Colonic mucosa (tissue), 4 donors: ENCODE data around the gene PNPLA1. TPM values are rescaled to one million over a fixed set of nuclear protein-coding genes. Genes with fewer than 3 reads are reported as not detected.

Experiments used
- DNase-seq: peaks from one replicate; pipeline ENCODE4 v3.0.0-alpha.2; 2020
- H3K27ac ChIP-seq: fragments of 200-600 bp; one replicate; pipeline ENCODE4 v1.8.0; 2021
- H3K27me3 ChIP-seq: fragments of 200-600 bp; one replicate; pipeline ENCODE4 v1.8.0; 2021
- H3K36me3 ChIP-seq: fragments of 200-600 bp; one replicate; pipeline ENCODE4 v1.8.0; 2021
- H3K4me1 ChIP-seq: fragments of 200-600 bp; one replicate; pipeline ENCODE4 v1.8.0; 2021; ENCODE audit warnings: mild to moderate bottlenecking
- H3K4me3 ChIP-seq: fragments of 200-600 bp; one replicate; pipeline ENCODE4 v1.8.0; 2021
- H3K9ac ChIP-seq, 2 donors: one replicate each; pipeline ENCODE4 v1.7.0; 2013; ENCODE audit warnings: control low read depth in 2 of 2, low read depth in 2 of 2, low read length in 2 of 2
- H3K9me3 ChIP-seq: fragments of 200-600 bp; one replicate; pipeline ENCODE4 v1.8.0; 2021
- intact Hi-C: fragments of 100-400 bp; cut with DNase I; formaldehyde crosslinking; loops from one replicate; pipeline ENCODE4 v1.14.1; 2022
- total RNA-seq, 2 donors: library from RNA; stranded (reverse); fragmentation: NEBNext Ultra II Directional in 1 of 2; extraction: Animal tissue kit (Norgen Biotek cat#: 25700) in 1 of 2; gene quantifications; one replicate each; pipeline ENCODE4 v1.2.1, GENCODE V29; 2021
- TF ChIP-seq, protein P1 (sequence below): fragments of 200-600 bp; IDR thresholded peaks from one replicate; pipeline ENCODE4 v1.8.0; 2022; ENCODE audit warnings: antibody characterized with exemption, mild to moderate bottlenecking
- donor health status: healthy.
- donor health status: DM: no; HTN: no; CAD: no.
- donor health status: DM: no; HTN: no; CAD: no.

Gene PNPLA1
- total RNA-seq, 2 donors from 2014 or later: 0.35 TPM

DNA sequence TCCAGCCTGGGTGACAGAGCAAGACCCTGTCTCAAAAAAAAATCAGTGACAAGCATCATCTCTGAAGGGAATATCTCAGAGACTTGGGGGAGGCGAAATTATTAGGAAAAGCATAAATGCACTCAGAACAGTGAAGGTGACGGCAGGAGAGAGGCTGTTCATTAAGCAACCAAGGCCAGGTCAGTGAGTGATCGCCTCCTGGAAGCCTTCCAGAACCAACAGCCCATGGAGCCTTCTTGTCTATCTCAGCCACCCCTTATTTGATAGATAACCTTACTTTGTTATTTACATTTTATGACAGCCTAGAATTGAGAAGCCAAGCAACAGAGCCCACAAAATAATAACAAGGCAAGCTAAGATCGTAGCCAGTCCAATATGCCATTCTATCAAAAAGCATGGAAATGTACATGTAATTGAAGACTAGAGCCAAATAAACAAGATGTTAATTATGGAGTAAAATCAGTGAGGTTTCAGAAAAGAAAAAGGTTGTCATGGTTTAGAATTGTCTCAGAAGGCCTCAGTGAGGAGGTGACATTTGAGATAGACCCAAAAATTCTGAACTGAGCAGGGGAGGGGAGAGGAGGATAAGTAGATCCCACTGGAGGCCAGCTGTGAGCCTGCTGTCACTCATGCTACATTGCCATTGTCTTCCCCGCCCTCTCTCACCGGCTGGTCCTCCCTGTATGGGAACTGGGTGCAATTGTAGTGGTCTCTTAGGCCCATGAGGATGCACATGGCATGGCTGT, 49.0 kb downstream of the PNPLA1 start:
- H3K4me1 ChIP-seq: no peaks in the 10 kb centered on the region
- no peak for DNase-seq
- intact Hi-C loops: no loop called here
- TF ChIP-seq, protein P1, sequence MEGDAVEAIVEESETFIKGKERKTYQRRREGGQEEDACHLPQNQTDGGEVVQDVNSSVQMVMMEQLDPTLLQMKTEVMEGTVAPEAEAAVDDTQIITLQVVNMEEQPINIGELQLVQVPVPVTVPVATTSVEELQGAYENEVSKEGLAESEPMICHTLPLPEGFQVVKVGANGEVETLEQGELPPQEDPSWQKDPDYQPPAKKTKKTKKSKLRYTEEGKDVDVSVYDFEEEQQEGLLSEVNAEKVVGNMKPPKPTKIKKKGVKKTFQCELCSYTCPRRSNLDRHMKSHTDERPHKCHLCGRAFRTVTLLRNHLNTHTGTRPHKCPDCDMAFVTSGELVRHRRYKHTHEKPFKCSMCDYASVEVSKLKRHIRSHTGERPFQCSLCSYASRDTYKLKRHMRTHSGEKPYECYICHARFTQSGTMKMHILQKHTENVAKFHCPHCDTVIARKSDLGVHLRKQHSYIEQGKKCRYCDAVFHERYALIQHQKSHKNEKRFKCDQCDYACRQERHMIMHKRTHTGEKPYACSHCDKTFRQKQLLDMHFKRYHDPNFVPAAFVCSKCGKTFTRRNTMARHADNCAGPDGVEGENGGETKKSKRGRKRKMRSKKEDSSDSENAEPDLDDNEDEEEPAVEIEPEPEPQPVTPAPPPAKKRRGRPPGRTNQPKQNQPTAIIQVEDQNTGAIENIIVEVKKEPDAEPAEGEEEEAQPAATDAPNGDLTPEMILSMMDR: no peak
- H3K4me3 ChIP-seq: no peak overlapping the region
- H3K27ac ChIP-seq: peak overlapping the region; percentile 67
- no peaks in the 10 kb centered on the region for H3K27me3 ChIP-seq
- H3K36me3 ChIP-seq: no peaks in the 10 kb centered on the region
- peak overlapping the region in 1 of 2 donors; percentile 30 for H3K9ac ChIP-seq
- H3K9me3 ChIP-seq: no peaks in the 10 kb centered on the region

DNA sequence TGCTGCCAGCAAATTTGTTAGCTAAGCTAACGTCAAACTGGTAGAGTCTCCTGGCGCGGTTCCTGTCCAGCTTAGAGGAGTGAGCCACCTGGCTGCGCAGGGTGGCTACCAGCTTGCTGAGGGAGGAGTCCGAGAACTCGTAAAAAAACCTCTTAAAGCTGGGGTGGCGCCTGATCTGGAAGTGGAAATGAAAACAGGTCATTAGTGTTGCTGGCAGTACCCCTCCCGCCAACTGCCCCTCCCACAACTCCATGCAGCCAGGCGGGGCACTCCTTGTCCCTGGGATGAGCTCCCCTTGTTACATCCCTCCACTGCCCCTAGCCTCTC, 49.5 kb downstream of the PNPLA1 start:
- peak overlapping the region; percentile 67 for H3K27ac ChIP-seq
- H3K9me3 ChIP-seq: no peaks in the 10 kb centered on the region
- H3K4me1 ChIP-seq: no peaks in the 10 kb centered on the region
- no peaks in the 10 kb centered on the region for H3K36me3 ChIP-seq
- TF ChIP-seq, protein P1: peak; percentile 11
- intact Hi-C loops: no loop called here
- H3K4me3 ChIP-seq: no peak overlapping the region
- peak overlapping the region in 1 of 2 donors; percentile 30 for H3K9ac ChIP-seq
- peak; percentile 90 for DNase-seq
- H3K27me3 ChIP-seq: no peaks in the 10 kb centered on the region

DNA sequence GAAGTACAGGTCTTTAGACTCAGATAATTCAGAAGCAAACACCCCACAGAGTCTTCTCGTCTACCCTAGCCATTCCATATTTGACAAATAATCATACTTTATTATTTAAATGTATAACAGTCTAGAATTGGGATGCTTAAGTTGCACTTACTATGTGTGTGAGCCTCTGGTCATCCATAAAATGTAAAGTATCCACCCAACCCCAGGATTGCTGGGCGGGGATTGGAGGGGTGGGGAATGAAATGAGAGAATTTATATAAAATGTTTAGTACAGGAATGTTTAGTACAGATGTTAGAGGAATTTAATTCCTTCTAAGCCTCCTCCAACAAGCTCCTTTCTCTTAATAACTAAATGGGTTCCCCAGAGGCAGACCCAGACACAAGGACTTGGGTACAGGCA, 50.0 kb downstream of the PNPLA1 start:
- Histone ChIP-seq H3K4me3 (no peak overlapping the region), H3K27me3 (no peaks in the 10 kb centered on the region), H3K9me3 (no peaks in the 10 kb centered on the region), H3K4me1 (no peaks in the 10 kb centered on the region), H3K36me3 (no peaks in the 10 kb centered on the region), H3K27ac (peak overlapping the region; percentile 67), H3K9ac (peak overlapping the region in 1 of 2 donors; percentile 30)
- DNase-seq: peak; percentile 62
- TF ChIP-seq, protein P1: no peak
- intact Hi-C loops: no loop called here

DNA sequence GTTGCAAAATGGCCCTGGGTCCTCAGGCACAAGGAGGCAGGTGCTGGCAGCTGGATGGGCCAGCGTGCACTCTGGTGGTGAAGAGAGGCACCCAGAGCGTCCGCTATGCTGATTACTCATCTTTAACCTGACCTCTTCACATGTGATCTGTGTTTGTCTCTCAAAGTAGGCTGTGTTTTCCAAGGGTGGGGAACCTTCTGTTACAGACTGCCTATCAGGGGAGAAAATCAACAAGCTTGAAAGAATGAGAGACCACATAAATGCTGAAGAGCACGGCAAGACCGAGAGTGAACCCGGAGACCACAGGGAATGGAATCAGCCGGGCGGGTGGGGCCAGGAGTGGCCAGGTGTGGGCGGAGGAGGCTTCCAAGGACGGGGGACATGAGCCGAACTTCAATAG, 50.6 kb downstream of the PNPLA1 start:
- H3K4me3 ChIP-seq: no peak overlapping the region
- H3K4me1 ChIP-seq: no peaks in the 10 kb centered on the region
- H3K27me3 ChIP-seq: no peaks in the 10 kb centered on the region
- H3K9ac ChIP-seq: peak overlapping the region in 1 of 2 donors; percentile 23
- no peaks in the 10 kb centered on the region for H3K36me3 ChIP-seq
- DNase-seq: peak; percentile 61
- H3K27ac ChIP-seq: peak overlapping the region; percentile 67
- H3K9me3 ChIP-seq: no peaks in the 10 kb centered on the region
- TF ChIP-seq, protein P1: no peak
- intact Hi-C loops: no loop called here

DNA sequence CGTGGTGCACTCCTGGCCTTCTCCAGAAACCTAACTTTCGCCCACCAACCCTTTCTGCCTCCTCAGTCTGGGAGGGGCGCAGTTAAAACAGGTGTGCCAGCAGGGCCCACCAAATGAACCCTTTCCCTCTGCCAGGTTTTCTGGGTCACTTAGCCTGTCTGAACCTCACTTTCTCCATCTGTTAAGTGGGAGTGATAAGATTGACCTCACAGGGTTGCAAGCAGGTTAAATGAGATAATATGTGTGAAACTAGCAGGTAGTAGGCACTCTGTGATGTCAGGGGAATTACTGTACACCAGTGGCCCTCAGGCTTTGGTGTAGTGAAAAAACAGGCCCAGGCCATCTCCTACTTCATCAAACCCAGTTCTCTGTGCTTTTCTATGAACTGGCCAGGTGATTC, 52.7 kb downstream of the PNPLA1 start:
- Histone ChIP-seq H3K4me3 (no peak overlapping the region), H3K4me1 (no peaks in the 10 kb centered on the region), H3K36me3 (no peaks in the 10 kb centered on the region), H3K27me3 (no peaks in the 10 kb centered on the region), H3K27ac (no peak overlapping the region), H3K9ac (no peak overlapping the region), H3K9me3 (no peaks in the 10 kb centered on the region)
- TF ChIP-seq, protein P1: no peak
- intact Hi-C loops: no loop called here
- no peak for DNase-seq
